OCI-LY7 (cell line): ENCODE results near the gene METAP1D.

ENCODE experiments used
- CTCF ChIP-seq: fragments of 200-600 bp; sonication (generic); conservative IDR thresholded peaks from 2 replicates; pipeline ENCODE4 v1.5.1; 2014; ENCODE audit warnings: mild to moderate bottlenecking, antibody characterized with exemption, low read length, moderate library complexity, mixed read lengths
- EZH2phosphoT487 ChIP-seq: fragments of 200-600 bp; sonication (generic); IDR thresholded peaks from 2 replicates; pipeline ENCODE4 v1.6.1; 2018; ENCODE audit warnings: low read depth, borderline replicate concordance, mild to moderate bottlenecking, mixed run types, antibody characterized with exemption, low read length, moderate library complexity, mixed read lengths

- TF ChIP-seq CTCF (no peak), EZH2phosphoT487 (no peak)
These were observed 80.3 kb downstream of the METAP1D start for GRCh38 chr2:172079838-172080640.
